Kidney (tissue), 14 donors: ENCODE results near the gene PRKAA1. TPM values are rescaled to one million over a fixed set of nuclear protein-coding genes. Genes with fewer than 3 reads are reported as not detected.
A peak's percentile ranks its signal among the peaks of the same experiment; 100 is the strongest.

Experiments used
- DNase-seq, 5 donors: peaks; one replicate each; pipeline ENCODE4 v3.0.0-alpha.2; 2013 to 2020
- FAIRE-seq: peaks from 2 replicates; lab custom pipeline; 2012; peaks lifted over from hg19 to GRCh38; lab: Jason Lieb, UNC
- H3K27ac ChIP-seq, 2 donors: one replicate each; pipeline ENCODE4 v1.7.0; 2013; ENCODE audit warnings: low read depth in 2 of 2, low read length in 2 of 2, inconsistent platforms in 1 of 2
- H3K27me3 ChIP-seq: one replicate; pipeline ENCODE4 v1.7.1; 2013; ENCODE audit warnings: low read length, inconsistent platforms; ENCODE audit not compliant: control insufficient read depth, insufficient read depth
- H3K36me3 ChIP-seq, 3 donors: one replicate each; pipeline versions ENCODE4 v1.7.0 to v1.7.1; 2013; ENCODE audit warnings: low read length in 3 of 3, control low read depth in 1 of 3, inconsistent platforms in 1 of 3; ENCODE audit not compliant: insufficient read depth in 3 of 3, control insufficient read depth in 2 of 3
- H3K4me1 ChIP-seq, 3 donors: one replicate each; pipeline versions ENCODE4 v1.7.0 to v1.7.1; 2013; ENCODE audit warnings: low read length in 3 of 3, inconsistent platforms in 1 of 3, low read depth in 1 of 3; ENCODE audit not compliant: control insufficient read depth in 2 of 3, insufficient read depth in 2 of 3
- H3K4me3 ChIP-seq, 3 donors: one replicate each; pipeline versions ENCODE4 v1.7.0 to v1.8.1; 2013; ENCODE audit warnings: low read length in 3 of 3, control low read depth in 1 of 3, inconsistent platforms in 1 of 3
- H3K9ac ChIP-seq, 3 donors: one replicate each; pipeline versions ENCODE4 v1.7.0 to v1.7.1; 2013; ENCODE audit warnings: low read length in 3 of 3, control low read depth in 1 of 3, inconsistent platforms in 1 of 3
- H3K9me3 ChIP-seq, 3 donors: one replicate each; pipeline versions ENCODE4 v1.7.0 to v1.7.1; 2013; ENCODE audit warnings: low read length in 3 of 3, control low read depth in 1 of 3, inconsistent platforms in 1 of 3; ENCODE audit not compliant: control insufficient read depth in 2 of 3, insufficient read depth in 1 of 3
- CTCF ChIP-seq: IDR thresholded peaks from 3 replicates; pipeline ENCODE4 v1.5.1; 2012; ENCODE audit warnings: mild to moderate bottlenecking, moderate library complexity, borderline replicate concordance; ENCODE audit not compliant: insufficient read depth; ENCODE audit errors: extremely low read depth
- intact Hi-C: fragments of 100-400 bp; cut with DNase I; formaldehyde crosslinking; loops from one replicate; pipeline ENCODE4 v1.11.1; 2022
- polyA plus RNA-seq: library from polyadenylated mRNA; stranded (reverse); fragments of 350-450 nt; fragmentation: Illumina TruSeq; extraction: RNeasy Lipid Tissue Mini Kit (QIAGEN cat#74804); gene quantifications from one replicate; pipeline ENCODE4 v1.2.3, GENCODE V29; 2014; ENCODE audit warnings: low read depth, low replicate concordance; ENCODE audit not compliant: insufficient read depth
- total RNA-seq: library from RNA; stranded (reverse); fragmentation: NEBNext Ultra II Directional; extraction: Animal tissue kit (Norgen Biotek cat#: 25700); gene quantifications from one replicate; pipeline ENCODE4 v1.2.1, GENCODE V29; 2021
- donor health status: control.
- donor health status: control.
- donor health status: control.
- donor health status: control.
- donor health status: control.
- donor health status: DM: yes; HTN: yes; CAD: no.
- donor health status: Normal renal cell carcinoma (clear cell type).

The PRKAA1 gene
- total and polyA plus RNA-seq, 2 donors from 2014 or later = 17.4 to 104 TPM

- H3K9ac ChIP-seq = peak overlapping the region; percentile 13 to 97 (median 84)
- no peaks in the 10 kb centered on the region for H3K9me3 ChIP-seq
- FAIRE-seq (no peak), DNase-seq (no peak)
- intact Hi-C loops = no loop called here
- no peak overlapping the region for H3K27ac ChIP-seq
- TF ChIP-seq CTCF = no peak
- peaks cover 3 to 10% (median 5%) of the 10 kb centered on the region in 3 donors for H3K4me1 ChIP-seq
- H3K4me3 ChIP-seq = peak overlapping the region; percentile 80 to 94 (median 84)
- peaks cover 26 to 47% (median 33%) of the 10 kb centered on the region in 3 donors for H3K36me3 ChIP-seq
- H3K27me3 ChIP-seq = no peaks in the 10 kb centered on the region
Observed at GRCh38 chr5:40833712-40834229, 35.6 kb upstream of the PRKAA1 start.

- Histone ChIP-seq H3K36me3 (peaks cover 31 to 58% (median 39%) of the 10 kb centered on the region in 3 donors), H3K4me3 (no peak overlapping the region), H3K9me3 (no peaks in the 10 kb centered on the region), H3K9ac (no peak overlapping the region), H3K4me1 (peaks cover 3 to 10% (median 5%) of the 10 kb centered on the region in 3 donors), H3K27ac (no peak overlapping the region), H3K27me3 (no peaks in the 10 kb centered on the region)
- TF ChIP-seq CTCF = no peak
- intact Hi-C loops = no loop called here
- no peak for DNase-seq
- FAIRE-seq = no peak
Observed at GRCh38 chr5:40832345-40832744, 34.2 kb upstream of the PRKAA1 start.

GRCh38 chr5:40831346-40832210, 33.4 kb upstream of the PRKAA1 start:
- Histone ChIP-seq H3K4me1 (peaks cover 3 to 10% (median 5%) of the 10 kb centered on the region in 3 donors), H3K9me3 (no peaks in the 10 kb centered on the region), H3K36me3 (peaks cover 31 to 62% (median 41%) of the 10 kb centered on the region in 3 donors), H3K9ac (no peak overlapping the region), H3K4me3 (no peak overlapping the region), H3K27ac (no peak overlapping the region), H3K27me3 (no peaks in the 10 kb centered on the region)
- TF ChIP-seq CTCF = no peak
- intact Hi-C loops = no loop called here
- no peak for FAIRE-seq
- no peak for DNase-seq
